ENCODE data around the gene GRN.

DNA sequence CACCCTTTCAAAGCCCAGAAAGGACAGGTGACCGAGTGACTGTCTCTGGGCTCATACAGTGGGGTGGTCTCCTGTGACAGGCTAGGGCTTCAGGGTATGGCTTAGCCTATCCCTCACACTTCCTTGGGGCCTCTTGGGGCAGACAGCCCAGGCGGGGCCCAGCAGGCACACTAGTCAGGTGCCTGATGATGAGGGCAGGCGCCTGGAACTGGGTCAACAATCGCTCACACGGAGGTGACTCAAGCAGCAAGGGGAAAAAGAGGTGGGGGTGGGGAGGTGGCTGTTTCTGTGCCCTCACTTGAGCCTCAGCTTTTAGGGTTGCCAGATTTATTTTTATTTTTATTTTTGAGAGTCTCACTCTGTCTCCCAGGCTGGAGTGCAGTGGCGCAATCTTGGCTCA is 6.4 kb upstream of the GRN start:
- TF ChIP-seq TAF1 (IDR thresholded peaks at IDR 0.05; ENCODE audit: low read depth, low read length) (no peak), ZNF274 (IDR thresholded peaks at IDR 0.05; ENCODE audit: borderline replicate concordance, extremely low read depth, low read length) (no peak), HDAC6 (IDR thresholded peaks at IDR 0.05; ENCODE audit: low read depth, low read length) (no peak), TBP (IDR thresholded peaks at IDR 0.05; ENCODE audit: low read depth, low read length) (no peak), CBX5 (IDR thresholded peaks at IDR 0.05; ENCODE audit: low read depth, low read length) (no peak), RAD21 (IDR thresholded peaks at IDR 0.05 in 1 of 2, conservative IDR thresholded peaks at IDR 0.05 in 1 of 2; ENCODE audit: low read depth in 2 of 2, low read length in 2 of 2) (no peak), CREB1 (IDR thresholded peaks at IDR 0.05) (no peak), POLR2A (IDR thresholded peaks at IDR 0.05; ENCODE audit: control extremely low read depth in 1 of 2, low read depth in 2 of 2, low read length in 2 of 2) (no peak)
- TF ChIP-seq, protein P1, sequence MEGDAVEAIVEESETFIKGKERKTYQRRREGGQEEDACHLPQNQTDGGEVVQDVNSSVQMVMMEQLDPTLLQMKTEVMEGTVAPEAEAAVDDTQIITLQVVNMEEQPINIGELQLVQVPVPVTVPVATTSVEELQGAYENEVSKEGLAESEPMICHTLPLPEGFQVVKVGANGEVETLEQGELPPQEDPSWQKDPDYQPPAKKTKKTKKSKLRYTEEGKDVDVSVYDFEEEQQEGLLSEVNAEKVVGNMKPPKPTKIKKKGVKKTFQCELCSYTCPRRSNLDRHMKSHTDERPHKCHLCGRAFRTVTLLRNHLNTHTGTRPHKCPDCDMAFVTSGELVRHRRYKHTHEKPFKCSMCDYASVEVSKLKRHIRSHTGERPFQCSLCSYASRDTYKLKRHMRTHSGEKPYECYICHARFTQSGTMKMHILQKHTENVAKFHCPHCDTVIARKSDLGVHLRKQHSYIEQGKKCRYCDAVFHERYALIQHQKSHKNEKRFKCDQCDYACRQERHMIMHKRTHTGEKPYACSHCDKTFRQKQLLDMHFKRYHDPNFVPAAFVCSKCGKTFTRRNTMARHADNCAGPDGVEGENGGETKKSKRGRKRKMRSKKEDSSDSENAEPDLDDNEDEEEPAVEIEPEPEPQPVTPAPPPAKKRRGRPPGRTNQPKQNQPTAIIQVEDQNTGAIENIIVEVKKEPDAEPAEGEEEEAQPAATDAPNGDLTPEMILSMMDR (IDR thresholded peaks at IDR 0.05; ENCODE audit: control extremely low read depth in 1 of 3, insufficient read depth in 1 of 3, low read depth in 1 of 3, low read length in 3 of 3) = no peak
- TF ChIP-seq, protein P2, sequence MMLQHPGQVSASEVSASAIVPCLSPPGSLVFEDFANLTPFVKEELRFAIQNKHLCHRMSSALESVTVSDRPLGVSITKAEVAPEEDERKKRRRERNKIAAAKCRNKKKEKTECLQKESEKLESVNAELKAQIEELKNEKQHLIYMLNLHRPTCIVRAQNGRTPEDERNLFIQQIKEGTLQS (IDR thresholded peaks at IDR 0.05; ENCODE audit: insufficient read depth, low read depth, low read length) = no peak
